Endothelial cell of umbilical vein (primary cell): ENCODE results near the gene MAGI1. TPM values are rescaled to one million over a fixed set of nuclear protein-coding genes. Genes with fewer than 3 reads are reported as not detected.

Experiments
- BruUV-seq: library from RNA; stranded (reverse); fragments of 400-500 nt; replicated peaks from 2 replicates; lab custom pipeline; 2021; lab: Mats Ljungman, UMichigan
- CTCF ChIA-PET: fragments of 300-600, 350-600 bp; sonication (Branson Sonifier 250); formaldehyde crosslinking; loops from one replicate; lab custom pipeline; 2021; ENCODE audit warnings: antibody characterized with exemption, inconsistent platforms; lab: Charles Lee
- POLR2A ChIA-PET: fragments of 300-600, 350-600 bp; sonication (Branson Sonifier 250); formaldehyde crosslinking; loops from one replicate; lab custom pipeline; 2021; ENCODE audit warnings: antibody characterized with exemption, inconsistent platforms; lab: Charles Lee
- DNase-seq: peaks from one replicate; pipeline ENCODE4 v3.0.0-alpha.2; 2011; ENCODE audit warnings: low read depth, low spot score
- FAIRE-seq: peaks from 2 replicates; lab custom pipeline; 2011; peaks lifted over from hg19 to GRCh38; lab: Jason Lieb, UNC
- H2AFZ ChIP-seq: 2 replicates; pipeline ENCODE4 v1.6.0; 2012; ENCODE audit warnings: low read depth, low read length, control low read depth, inconsistent platforms
- H3K27ac ChIP-seq: 2 replicates; pipeline ENCODE4 v1.5.1; 2011; ENCODE audit warnings: low read depth, mild to moderate bottlenecking, control low read depth, low read length, moderate library complexity; ENCODE audit not compliant: insufficient read depth
- H3K27me3 ChIP-seq, 2 experiments: 2 replicates each; pipeline versions ENCODE4 v1.6.0 to v1.6.1; 2011; ENCODE audit warnings: low read length in 2 of 2, mixed read lengths in 1 of 2; ENCODE audit not compliant: control insufficient read depth in 2 of 2, insufficient read depth in 2 of 2
- H3K36me3 ChIP-seq, 2 experiments: 2 replicates in 1 of 2; 3 replicates in 1 of 2; pipeline ENCODE4 v1.5.1; 2011; ENCODE audit warnings: low read length in 2 of 2, mild to moderate bottlenecking in 1 of 2, moderate library complexity in 1 of 2; ENCODE audit not compliant: control insufficient read depth in 2 of 2, insufficient read depth in 2 of 2; ENCODE audit errors: extremely low read depth in 1 of 2
- H3K4me1 ChIP-seq: 3 replicates; pipeline ENCODE4 v1.5.1; 2011; ENCODE audit warnings: mild to moderate bottlenecking, low read length; ENCODE audit not compliant: control insufficient read depth, insufficient read depth; ENCODE audit errors: extremely low read depth
- H3K4me2 ChIP-seq: 2 replicates; pipeline ENCODE4 v1.6.1; 2011; ENCODE audit warnings: low read length, control low read depth, mixed read lengths; ENCODE audit not compliant: insufficient read depth
- H3K4me3 ChIP-seq, 3 experiments: fragments of 200-600 bp in 1 of 3; sonication (generic), shearing (Covaris generic) in 1 of 3; replicated peaks in 1 of 3; 2 replicates each; pipeline ENCODE4 v1.5.1; 2011 to 2016; ENCODE audit warnings: control low read depth in 3 of 3, low read length in 3 of 3, mild to moderate bottlenecking in 2 of 3, inconsistent platforms in 1 of 3, low read depth in 1 of 3, moderate library complexity in 1 of 3; ENCODE audit not compliant: insufficient read depth in 1 of 3
- H3K79me2 ChIP-seq: 2 replicates; pipeline ENCODE4 v1.6.0; 2012; ENCODE audit warnings: low read length, inconsistent platforms; ENCODE audit not compliant: control insufficient read depth, insufficient read depth
- H3K9ac ChIP-seq: replicated peaks from 2 replicates; pipeline ENCODE3; 2011; ENCODE audit warnings: low read length, control low read depth; ENCODE audit not compliant: insufficient read depth; ENCODE audit errors: extremely low read depth
- H3K9me1 ChIP-seq: replicated peaks from 3 replicates; pipeline ENCODE4 v1.6.0; 2011; ENCODE audit warnings: mild to moderate bottlenecking, low read length; ENCODE audit not compliant: control insufficient read depth, insufficient read depth; ENCODE audit errors: extremely low read depth
- H3K9me3 ChIP-seq: replicated peaks from 2 replicates; pipeline ENCODE4 v1.5.1; 2012; ENCODE audit warnings: low read length, inconsistent platforms; ENCODE audit not compliant: control insufficient read depth, insufficient read depth
- H4K20me1 ChIP-seq: replicated peaks from 2 replicates; pipeline ENCODE3; 2011; ENCODE audit warnings: mild to moderate bottlenecking, low read length; ENCODE audit not compliant: control insufficient read depth, insufficient read depth; ENCODE audit errors: extremely low read depth
- EZH2 ChIP-seq: IDR thresholded peaks from 2 replicates; pipeline ENCODE4 v1.6.1; 2012; ENCODE audit warnings: borderline replicate concordance, low read depth, mild to moderate bottlenecking, moderate library complexity, low read length, inconsistent platforms; ENCODE audit not compliant: severe bottlenecking
- FOS ChIP-seq: IDR thresholded peaks from 2 replicates; pipeline ENCODE4 v1.6.1; 2011; ENCODE audit warnings: mild to moderate bottlenecking, low read length, moderate library complexity, borderline replicate concordance; ENCODE audit not compliant: insufficient read depth
- GATA2 ChIP-seq: IDR thresholded peaks from 2 replicates; pipeline ENCODE4 v1.7.0; 2011; ENCODE audit warnings: low read depth, mild to moderate bottlenecking, moderate library complexity, mixed read lengths, low read length; ENCODE audit not compliant: insufficient read length, insufficient read depth
- JUN ChIP-seq: IDR thresholded peaks from 2 replicates; pipeline ENCODE4 v1.6.1; 2011; ENCODE audit warnings: borderline replicate concordance, low read depth; ENCODE audit not compliant: insufficient read length, insufficient read depth
- MAX ChIP-seq: IDR thresholded peaks from 2 replicates; pipeline ENCODE4 v1.6.1; 2011; ENCODE audit not compliant: insufficient read depth, insufficient read length
- MYC ChIP-seq: IDR thresholded peaks from one replicate; pipeline ENCODE4 v1.6.1; 2011; ENCODE audit warnings: mild to moderate bottlenecking, low read depth, low read length
- POLR2A ChIP-seq: IDR thresholded peaks from 2 replicates; pipeline ENCODE4 v1.6.1; 2012; ENCODE audit warnings: low read depth, mild to moderate bottlenecking, control low read depth, low read length
- POLR2AphosphoS5 ChIP-seq: IDR thresholded peaks from 2 replicates; pipeline ENCODE4 v1.6.1; 2012; ENCODE audit warnings: low read depth, mild to moderate bottlenecking, control low read depth, low read length, moderate library complexity; ENCODE audit not compliant: insufficient read depth
- dilution Hi-C: fragments of 300-500 bp; cut with MboI; formaldehyde crosslinking; loops from one replicate; pipeline ENCODE4 v1.15.0; 2019; ENCODE audit warnings: low sequenced_read_pairs; ENCODE audit not compliant: extremely low pct_ligation_motif_present
- intact Hi-C: fragments of 100-400 bp; cut with micrococcal nuclease; formaldehyde crosslinking; loops from one replicate; pipeline ENCODE4 v1.10.0; 2022
- polyA plus RNA-seq, 4 experiments: library from polyadenylated mRNA; depleted of rRNA in 3 of 4; stranded (reverse) in 3 of 4; unstranded in 1 of 4; fragments of >200 nt; gene quantifications; 2 replicates each; pipeline versions ENCODE4 v1.2.1 to v1.2.3, GENCODE V29; 2011 to 2012; ENCODE audit warnings: missing spikeins in 1 of 4
- total RNA-seq: library from RNA; stranded (reverse); gene quantifications from 2 replicates; pipeline ENCODE4 v1.2.3, GENCODE V29; 2021
- TF ChIP-seq, protein P1 (sequence below), 2 donors: IDR thresholded peaks; 1 replicate in 1 of 2; 2 replicates in 1 of 2; pipeline ENCODE4 v1.5.1; 2011; ENCODE audit warnings: low read length in 2 of 2, mild to moderate bottlenecking in 2 of 2, moderate library complexity in 2 of 2, control low read depth in 1 of 2, inconsistent platforms in 1 of 2, low read depth in 1 of 2; ENCODE audit not compliant: insufficient read depth in 1 of 2; ENCODE audit errors: extremely low read depth in 1 of 2

MAGI1 gene
- total and polyA plus RNA-seq, 2 donors (not counting 3 experiments of a cell fraction or from before 2014, with no cell fraction given), result 10.1 to 47.9 TPM

GRCh38 chr3:66033241-66034138 is 5.2 kb downstream of the MAGI1 start:
- ChIA-PET POLR2A (interaction anchor here (0.6 kb wide), 1 partner anchor 92 kb away, joined by 4 read pairs; no protein-coding TSS in a partner anchor), CTCF (interaction anchor here (0.7 to 1.3 kb wide), 2 partner anchors 79 to 87 kb away, joined by 3 to 5 read pairs; no protein-coding TSS in a partner anchor)
- Histone ChIP-seq H3K9ac (no peak overlapping the region), H3K27me3 (no peaks in the 10 kb centered on the region), H3K36me3 (no peaks in the 10 kb centered on the region), H3K27ac (no peak overlapping the region), H3K9me3 (no peaks in the 10 kb centered on the region), H2AFZ (no peak overlapping the region), H3K9me1 (no peaks in the 10 kb centered on the region), H3K4me3 (no peak overlapping the region), H3K4me1 (peaks cover 18% of the 10 kb centered on the region), H3K79me2 (peaks cover 36% of the 10 kb centered on the region), H4K20me1 (peaks cover 5% of the 10 kb centered on the region), H3K4me2 (no peak overlapping the region)
- BruUV-seq, result no TSS peak
- FAIRE-seq (peak; percentile 59), DNase-seq (no peak)
- TF ChIP-seq POLR2A, result no peak
- TF ChIP-seq MYC, result no peak
- TF ChIP-seq EZH2, result no peak
- no peak for TF ChIP-seq POLR2AphosphoS5
- no peak for TF ChIP-seq GATA2
- TF ChIP-seq, protein P1, sequence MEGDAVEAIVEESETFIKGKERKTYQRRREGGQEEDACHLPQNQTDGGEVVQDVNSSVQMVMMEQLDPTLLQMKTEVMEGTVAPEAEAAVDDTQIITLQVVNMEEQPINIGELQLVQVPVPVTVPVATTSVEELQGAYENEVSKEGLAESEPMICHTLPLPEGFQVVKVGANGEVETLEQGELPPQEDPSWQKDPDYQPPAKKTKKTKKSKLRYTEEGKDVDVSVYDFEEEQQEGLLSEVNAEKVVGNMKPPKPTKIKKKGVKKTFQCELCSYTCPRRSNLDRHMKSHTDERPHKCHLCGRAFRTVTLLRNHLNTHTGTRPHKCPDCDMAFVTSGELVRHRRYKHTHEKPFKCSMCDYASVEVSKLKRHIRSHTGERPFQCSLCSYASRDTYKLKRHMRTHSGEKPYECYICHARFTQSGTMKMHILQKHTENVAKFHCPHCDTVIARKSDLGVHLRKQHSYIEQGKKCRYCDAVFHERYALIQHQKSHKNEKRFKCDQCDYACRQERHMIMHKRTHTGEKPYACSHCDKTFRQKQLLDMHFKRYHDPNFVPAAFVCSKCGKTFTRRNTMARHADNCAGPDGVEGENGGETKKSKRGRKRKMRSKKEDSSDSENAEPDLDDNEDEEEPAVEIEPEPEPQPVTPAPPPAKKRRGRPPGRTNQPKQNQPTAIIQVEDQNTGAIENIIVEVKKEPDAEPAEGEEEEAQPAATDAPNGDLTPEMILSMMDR (IDR thresholded peaks at IDR 0.05; ENCODE audit: extremely low read depth in 1 of 2, insufficient read depth in 1 of 2, low read depth in 1 of 2, low read length in 2 of 2), result no peak
- no peak for TF ChIP-seq MAX
- no peak for TF ChIP-seq JUN
- no peak for TF ChIP-seq FOS
- intact Hi-C loops (no loop called here), dilution Hi-C loops (no loop called here)
